ENCODE data around the gene MTMR3. TPM values are rescaled to one million over a fixed set of nuclear protein-coding genes. Genes with fewer than 3 reads are reported as not detected.

The MTMR3 gene
- total RNA-seq, 1 donor from 2014 or later: 26.1 TPM

GRCh38 chr22:30021338-30021737 lies 138.4 kb downstream of the MTMR3 start:
- Histone ChIP-seq H3K36me3 (peaks cover 93 to 100% of the 10 kb centered on the region in 2 donors), H3K27ac (no peak overlapping the region), H3K4me1 (no peaks in the 10 kb centered on the region), H3K4me3 (no peak overlapping the region), H3K27me3 (no peaks in the 10 kb centered on the region), H3K9me3 (no peaks in the 10 kb centered on the region)
- TF ChIP-seq, protein P1, sequence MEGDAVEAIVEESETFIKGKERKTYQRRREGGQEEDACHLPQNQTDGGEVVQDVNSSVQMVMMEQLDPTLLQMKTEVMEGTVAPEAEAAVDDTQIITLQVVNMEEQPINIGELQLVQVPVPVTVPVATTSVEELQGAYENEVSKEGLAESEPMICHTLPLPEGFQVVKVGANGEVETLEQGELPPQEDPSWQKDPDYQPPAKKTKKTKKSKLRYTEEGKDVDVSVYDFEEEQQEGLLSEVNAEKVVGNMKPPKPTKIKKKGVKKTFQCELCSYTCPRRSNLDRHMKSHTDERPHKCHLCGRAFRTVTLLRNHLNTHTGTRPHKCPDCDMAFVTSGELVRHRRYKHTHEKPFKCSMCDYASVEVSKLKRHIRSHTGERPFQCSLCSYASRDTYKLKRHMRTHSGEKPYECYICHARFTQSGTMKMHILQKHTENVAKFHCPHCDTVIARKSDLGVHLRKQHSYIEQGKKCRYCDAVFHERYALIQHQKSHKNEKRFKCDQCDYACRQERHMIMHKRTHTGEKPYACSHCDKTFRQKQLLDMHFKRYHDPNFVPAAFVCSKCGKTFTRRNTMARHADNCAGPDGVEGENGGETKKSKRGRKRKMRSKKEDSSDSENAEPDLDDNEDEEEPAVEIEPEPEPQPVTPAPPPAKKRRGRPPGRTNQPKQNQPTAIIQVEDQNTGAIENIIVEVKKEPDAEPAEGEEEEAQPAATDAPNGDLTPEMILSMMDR (IDR thresholded peaks at IDR 0.05): no peak
- intact Hi-C loops (cut with DNase I): no loop called here
- no peak for DNase-seq (ENCODE audit: low spot score in 2 of 2)

DNA sequence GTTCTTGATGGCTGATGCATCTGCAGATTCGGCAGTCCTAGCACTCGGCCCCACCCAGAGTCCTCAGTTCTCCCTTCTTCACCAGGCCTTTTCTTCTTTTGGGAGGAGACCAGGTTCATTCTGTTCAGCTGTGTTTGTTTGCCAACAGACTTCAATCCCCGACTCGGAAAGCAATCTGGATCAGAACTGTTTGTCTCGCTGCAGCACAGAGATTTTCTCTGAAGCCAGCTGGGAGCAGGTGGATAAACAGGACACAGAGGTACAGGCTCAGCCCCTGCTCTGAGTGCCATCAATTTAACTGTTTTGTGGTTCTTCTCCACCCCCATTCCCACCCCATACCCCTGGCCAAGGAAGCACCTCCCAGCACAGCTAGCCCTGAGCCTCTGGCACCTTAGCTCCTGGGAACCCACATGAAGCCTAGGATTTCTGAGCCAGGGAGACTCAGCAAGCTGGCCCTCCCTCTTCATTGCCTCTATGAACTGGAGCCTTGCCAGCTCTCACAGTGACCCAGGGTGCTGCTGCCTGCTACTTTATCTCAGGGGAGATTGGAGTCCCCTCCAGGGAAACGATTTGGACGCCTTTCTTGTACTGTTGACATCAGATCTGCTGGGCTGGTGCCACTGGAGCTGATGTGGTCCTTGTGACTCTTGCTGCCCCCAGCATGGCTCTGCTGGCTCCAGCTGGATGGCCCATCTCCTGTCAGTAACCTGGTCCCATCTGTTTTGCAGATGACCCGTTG lies 139.1 kb downstream of the MTMR3 start:
- DNase-seq (ENCODE audit: low spot score in 2 of 2): no peak
- Histone ChIP-seq H3K4me3 (no peak overlapping the region), H3K9me3 (no peaks in the 10 kb centered on the region), H3K4me1 (no peaks in the 10 kb centered on the region), H3K36me3 (peaks cover 90 to 99% of the 10 kb centered on the region in 2 donors), H3K27me3 (no peaks in the 10 kb centered on the region), H3K27ac (no peak overlapping the region)
- TF ChIP-seq, protein P1 (IDR thresholded peaks at IDR 0.05): no peak
- intact Hi-C loops (cut with DNase I): no loop called here

- Histone ChIP-seq H3K9me3 (no peaks in the 10 kb centered on the region), H3K4me1 (no peaks in the 10 kb centered on the region), H3K27ac (no peak overlapping the region), H3K4me3 (no peak overlapping the region), H3K27me3 (no peaks in the 10 kb centered on the region), H3K36me3 (peaks cover 87 to 98% of the 10 kb centered on the region in 2 donors)
- TF ChIP-seq, protein P1 (IDR thresholded peaks at IDR 0.05): no peak
- DNase-seq (ENCODE audit: low spot score in 2 of 2): no peak
- intact Hi-C loops (cut with DNase I): no loop called here
Measured at GRCh38 chr22:30023099-30023660, 140.2 kb downstream of the MTMR3 start.

DNA sequence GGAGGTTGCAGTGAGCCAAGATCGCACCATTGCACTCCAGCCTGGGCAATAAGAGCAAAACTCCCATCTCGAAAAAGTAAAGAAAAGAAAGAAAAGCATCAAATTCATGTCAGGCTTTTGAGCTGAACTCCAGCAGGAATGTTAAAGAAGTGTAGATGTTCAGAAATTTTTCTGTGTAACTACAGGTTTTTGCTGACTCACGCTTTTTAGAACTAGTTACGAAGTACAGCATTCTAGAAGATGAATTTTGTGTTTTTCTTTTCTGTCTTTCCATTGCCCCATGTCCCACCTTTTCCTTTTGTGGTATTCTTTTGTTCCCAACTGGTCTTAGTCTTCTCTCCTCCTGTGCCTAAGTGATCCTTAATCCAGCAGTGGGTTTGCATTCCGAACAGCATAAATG lies 141.3 kb downstream of the MTMR3 start:
- DNase-seq (ENCODE audit: low spot score in 2 of 2): no peak
- H3K9me3 ChIP-seq: no peaks in the 10 kb centered on the region
- no peak overlapping the region for H3K27ac ChIP-seq
- TF ChIP-seq, protein P1 (IDR thresholded peaks at IDR 0.05): no peak
- intact Hi-C loops (cut with DNase I): no loop called here
- H3K27me3 ChIP-seq: no peaks in the 10 kb centered on the region
- peaks cover 83 to 97% of the 10 kb centered on the region in 2 donors for H3K36me3 ChIP-seq
- H3K4me3 ChIP-seq: no peak overlapping the region
- no peaks in the 10 kb centered on the region for H3K4me1 ChIP-seq

- no peak for DNase-seq (ENCODE audit: low spot score in 2 of 2)
- TF ChIP-seq, protein P1 (IDR thresholded peaks at IDR 0.05): no peak
- intact Hi-C loops (cut with DNase I): no loop called here
- H3K9me3 ChIP-seq: no peaks in the 10 kb centered on the region
- no peak overlapping the region for H3K4me3 ChIP-seq
- no peaks in the 10 kb centered on the region for H3K27me3 ChIP-seq
- no peaks in the 10 kb centered on the region for H3K4me1 ChIP-seq
- H3K36me3 ChIP-seq: peaks cover 73 to 94% of the 10 kb centered on the region in 2 donors
- no peak overlapping the region for H3K27ac ChIP-seq
Measured at GRCh38 chr22:30025221-30025620, 142.2 kb downstream of the MTMR3 start.

Measured in ascending aorta (tissue), 2 donors.